Measurements from ENCODE around the gene RNASE7. TPM values are rescaled to one million over a fixed set of nuclear protein-coding genes. Genes with fewer than 3 reads are reported as not detected.

The RNASE7 gene
- total and polyA plus RNA-seq, 8 donors = 0.14 to 0.24 (median 0.20) TPM; not detected in 4

DNA sequence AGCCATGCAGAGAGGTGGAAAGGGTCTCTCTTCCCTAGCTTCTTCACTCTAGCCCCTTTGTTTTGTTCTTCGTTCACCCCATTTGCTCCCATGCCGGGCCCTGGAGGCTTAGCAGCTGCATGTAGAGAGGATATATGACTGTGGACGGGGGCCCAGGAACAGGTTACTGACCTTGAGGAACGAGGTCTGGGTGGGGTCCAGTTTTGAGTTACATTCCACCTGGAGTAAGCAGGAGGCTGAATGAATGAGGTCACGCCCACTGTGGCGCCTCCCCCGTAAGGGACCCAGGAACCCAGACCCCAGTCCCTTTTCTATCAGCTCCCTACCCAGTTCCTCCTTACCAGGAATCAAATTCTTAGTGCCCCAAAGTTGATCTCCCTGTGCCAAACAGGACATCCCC, 23.9 kb upstream of the RNASE7 start:
- Histone ChIP-seq H3K36me3 (peaks cover 0 to 14% of the 10 kb centered on the region in 2 donors), H3K27me3 (peaks cover 0 to 2% of the 10 kb centered on the region in 2 donors), H3K4me1 (peaks cover under 1 to 15% of the 10 kb centered on the region in 2 donors), H3K9me3 (no peaks in the 10 kb centered on the region), H3K27ac (no peak overlapping the region), H3K4me3 (no peak overlapping the region)
- no peak for TF ChIP-seq CTCF (IDR thresholded peaks at IDR 0.05)
- intact Hi-C loops (cut with DNase I) = loop anchor here in 1 of 2 donors (5.0 kb wide), 1 partner anchor 74 kb away; no protein-coding TSS in a partner anchor
- DNase-seq (no peak), ATAC-seq (no peak)

DNA sequence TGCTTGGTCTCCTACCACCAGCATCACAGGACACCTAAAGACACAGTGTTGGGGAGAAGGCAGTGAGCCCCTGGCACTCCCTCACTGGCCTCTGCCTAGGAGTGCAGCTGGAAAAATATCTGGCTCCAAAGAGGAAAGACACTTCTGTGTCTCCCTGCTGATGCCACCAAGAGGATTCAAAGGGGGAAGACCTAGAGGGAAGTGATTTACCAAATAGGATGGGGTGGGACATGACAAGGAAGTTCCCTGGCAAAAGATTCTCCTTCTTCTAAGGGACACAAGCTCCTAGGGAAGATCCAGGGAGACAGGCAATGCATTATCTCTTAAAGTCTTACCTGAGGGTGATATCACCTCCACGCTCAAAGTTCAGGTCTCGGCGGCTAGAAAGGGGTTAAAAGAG, 23.4 kb upstream of the RNASE7 start:
- H3K9me3 ChIP-seq = no peaks in the 10 kb centered on the region
- no peak overlapping the region for H3K27ac ChIP-seq
- intact Hi-C loops (cut with DNase I) = loop anchor here in 1 of 2 donors (5.0 kb wide), 1 partner anchor 74 kb away; no protein-coding TSS in a partner anchor
- H3K36me3 ChIP-seq = peaks cover 0 to 14% of the 10 kb centered on the region in 2 donors
- DNase-seq (no peak), ATAC-seq (no peak)
- peaks cover 0 to 7% of the 10 kb centered on the region in 2 donors for H3K27me3 ChIP-seq
- TF ChIP-seq CTCF (IDR thresholded peaks at IDR 0.05) = no peak
- no peak overlapping the region for H3K4me3 ChIP-seq
- peaks cover 5 to 20% of the 10 kb centered on the region in 2 donors for H3K4me1 ChIP-seq

DNA sequence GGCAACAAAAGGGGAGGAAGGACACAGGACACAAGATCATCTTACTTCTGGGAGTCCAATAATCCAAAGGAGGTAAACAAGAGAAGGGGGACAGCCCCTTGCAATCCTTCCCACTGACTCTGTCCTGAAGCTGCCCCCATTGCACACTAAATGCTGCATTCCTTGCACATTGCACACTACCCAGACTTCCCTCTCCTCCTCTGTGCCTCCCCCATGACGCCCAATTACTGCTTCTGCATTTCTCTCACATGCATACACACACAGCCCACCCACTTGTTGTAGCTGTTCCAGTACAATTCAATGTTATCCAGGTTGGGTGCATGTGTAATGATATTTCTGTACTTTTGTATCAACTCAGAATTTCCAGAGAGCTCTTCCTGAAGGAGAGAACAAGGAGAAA, 22.8 kb upstream of the RNASE7 start:
- ATAC-seq (no peak), DNase-seq (no peak)
- peaks cover 0 to 13% of the 10 kb centered on the region in 2 donors for H3K27me3 ChIP-seq
- peaks cover 0 to 14% of the 10 kb centered on the region in 2 donors for H3K36me3 ChIP-seq
- H3K4me3 ChIP-seq = no peak overlapping the region
- intact Hi-C loops (cut with DNase I) = loop anchor here in 1 of 2 donors (5.0 kb wide), 1 partner anchor 73 kb away; no protein-coding TSS in a partner anchor
- peaks cover 7 to 26% of the 10 kb centered on the region in 2 donors for H3K4me1 ChIP-seq
- H3K27ac ChIP-seq = no peak overlapping the region
- H3K9me3 ChIP-seq = no peaks in the 10 kb centered on the region
- no peak for TF ChIP-seq CTCF (IDR thresholded peaks at IDR 0.05)

GRCh38 chr14:21020977-21021545, 21.1 kb upstream of the RNASE7 start:
- H3K36me3 ChIP-seq = peaks cover 0 to 14% of the 10 kb centered on the region in 2 donors
- peaks cover 7 to 22% of the 10 kb centered on the region in 2 donors for H3K4me1 ChIP-seq
- peaks cover 0 to 30% of the 10 kb centered on the region in 2 donors for H3K27me3 ChIP-seq
- peak overlapping the region in 1 of 2 donors; percentile 13 for H3K27ac ChIP-seq
- DNase-seq = no peak
- ATAC-seq = no peak
- intact Hi-C loops (cut with DNase I) = no loop called here
- H3K4me3 ChIP-seq = no peak overlapping the region
- TF ChIP-seq CTCF (IDR thresholded peaks at IDR 0.05) = no peak
- H3K9me3 ChIP-seq = no peaks in the 10 kb centered on the region

DNA sequence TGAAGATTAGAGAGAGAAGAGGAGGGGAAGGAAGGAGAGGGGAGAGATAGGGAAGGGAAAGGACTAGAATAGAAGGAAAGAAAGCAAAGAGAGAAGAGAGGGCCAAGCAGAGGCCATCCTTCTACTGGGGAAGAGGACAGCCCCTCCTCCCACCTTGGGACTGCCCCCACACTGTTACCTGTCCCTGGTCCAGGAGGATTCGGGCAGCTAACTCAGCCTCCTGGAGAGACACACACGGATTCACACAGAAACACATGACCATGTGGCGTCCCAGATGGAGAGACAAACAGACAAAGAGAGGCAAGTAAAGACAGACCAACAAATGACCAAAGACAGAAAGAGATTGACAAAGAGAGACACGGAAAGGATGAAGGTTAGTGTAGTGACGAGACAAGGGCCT, 19.5 kb upstream of the RNASE7 start:
- H3K4me1 ChIP-seq = peaks cover 7 to 19% of the 10 kb centered on the region in 2 donors
- peaks cover 0 to 14% of the 10 kb centered on the region in 2 donors for H3K36me3 ChIP-seq
- no peaks in the 10 kb centered on the region for H3K9me3 ChIP-seq
- H3K4me3 ChIP-seq = no peak overlapping the region
- TF ChIP-seq CTCF (IDR thresholded peaks at IDR 0.05) = no peak
- peak overlapping the region in 1 of 2 donors; percentile 24 for H3K27ac ChIP-seq
- ATAC-seq (no peak), DNase-seq (no peak)
- H3K27me3 ChIP-seq = peaks cover 0 to 35% of the 10 kb centered on the region in 2 donors
- intact Hi-C loops (cut with DNase I) = no loop called here
